Measurements from ENCODE around the gene LRRC55. TPM values are rescaled to one million over a fixed set of nuclear protein-coding genes. Genes with fewer than 3 reads are reported as not detected.
"Not testable (repeated sequence)": the region's sequence is repeated elsewhere in the genome, so short reads cannot be mapped to it uniquely, and the experiment has no call there.

The LRRC55 gene
- total and polyA plus RNA-seq, 2 donors, result 0.11 to 0.53 TPM

DNA sequence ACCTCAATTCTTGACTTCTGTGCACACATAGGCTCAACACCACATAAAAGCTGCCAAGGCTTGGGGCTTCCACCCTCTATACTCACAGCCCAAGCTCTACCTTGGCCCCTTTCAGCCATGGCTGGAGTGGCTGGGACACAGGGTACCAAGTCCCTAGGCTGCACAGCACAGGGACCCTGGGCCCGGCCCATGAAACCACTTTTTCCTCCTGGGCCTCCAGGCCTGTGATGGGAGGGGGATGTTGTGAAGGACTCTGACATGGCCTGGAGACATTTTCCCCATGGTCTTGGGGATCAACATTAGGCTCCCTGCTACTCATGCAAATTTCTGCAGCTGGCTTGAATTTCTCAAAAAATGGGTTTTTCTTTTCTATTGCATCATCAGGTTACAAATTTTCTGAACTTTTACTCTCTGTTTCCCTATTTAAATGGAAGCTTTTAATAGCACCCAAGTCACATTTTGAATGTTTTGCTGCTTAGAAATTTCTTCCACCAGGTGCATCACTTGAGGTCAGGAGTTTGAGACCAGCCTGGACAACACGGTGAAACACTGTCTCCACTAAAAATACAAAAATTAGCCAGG, 11.9 kb upstream of the LRRC55 start:
- not testable (repeated sequence) for DNase-seq (ENCODE audit: extremely low spot score); H3K4me1 ChIP-seq (ENCODE audit: insufficient read depth); H3K27ac ChIP-seq (ENCODE audit: low read depth); H3K36me3 ChIP-seq (ENCODE audit: insufficient read depth); H3K4me3 ChIP-seq (ENCODE audit: low read depth, low read length)
- 93% methylated on average over 2 of the region's 2 CpGs for WGBS

DNA sequence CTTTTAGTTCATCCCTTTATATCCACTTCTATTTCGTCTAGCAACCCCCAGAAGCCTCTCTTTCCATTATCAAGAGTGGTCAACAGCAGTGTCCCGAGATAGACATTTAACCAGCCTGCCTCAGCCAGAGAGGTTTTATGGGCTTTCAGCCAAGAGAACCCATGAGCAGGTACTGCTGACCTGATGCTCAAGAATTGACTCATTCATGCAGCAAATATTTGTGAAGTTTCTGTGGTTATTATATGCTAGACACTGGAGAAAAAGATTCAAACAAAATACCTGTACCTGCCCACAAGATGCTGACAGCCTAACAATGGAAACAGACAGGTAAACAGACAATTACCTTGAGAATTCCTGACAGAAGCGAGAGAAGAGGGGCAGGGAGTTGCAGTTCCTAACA, 9.7 kb upstream of the LRRC55 start:
- WGBS, result 70% methylated on average over 3 of the region's 3 CpGs
- Histone ChIP-seq H3K27ac (ENCODE audit: low read depth) (no peak overlapping the region), H3K4me3 (ENCODE audit: low read depth, low read length) (no peak overlapping the region), H3K4me1 (ENCODE audit: insufficient read depth) (no peaks in the 10 kb centered on the region), H3K36me3 (ENCODE audit: insufficient read depth) (no peaks in the 10 kb centered on the region)
- no peak for DNase-seq (ENCODE audit: extremely low spot score)

DNA sequence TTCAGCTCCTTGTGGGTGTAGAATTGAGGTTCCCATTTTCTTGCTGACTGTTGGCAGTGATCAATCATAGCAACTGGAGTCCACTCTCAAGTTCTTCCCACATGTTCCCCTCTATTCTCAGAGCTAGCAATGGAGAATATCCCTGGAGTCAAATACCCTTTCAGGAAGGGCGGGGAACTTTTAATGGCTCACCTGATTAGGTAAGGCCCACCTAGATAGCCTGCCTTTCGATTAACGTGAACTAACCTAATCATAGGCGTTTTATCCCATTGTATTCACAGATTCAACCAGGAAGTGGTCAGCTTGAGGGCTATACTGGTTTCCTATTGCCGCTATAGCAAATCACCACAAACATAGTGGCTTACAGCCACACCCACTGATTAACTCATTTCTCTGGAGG, 7.1 kb upstream of the LRRC55 start:
- no peak for DNase-seq (ENCODE audit: extremely low spot score)
- no peak overlapping the region for H3K4me3 ChIP-seq (ENCODE audit: low read depth, low read length)
- no peaks in the 10 kb centered on the region for H3K36me3 ChIP-seq (ENCODE audit: insufficient read depth)
- H3K4me1 ChIP-seq (ENCODE audit: insufficient read depth), result no peaks in the 10 kb centered on the region
- no peak overlapping the region for H3K27ac ChIP-seq (ENCODE audit: low read depth)
- 89% methylated on average over 5 of the region's 5 CpGs for WGBS

DNA sequence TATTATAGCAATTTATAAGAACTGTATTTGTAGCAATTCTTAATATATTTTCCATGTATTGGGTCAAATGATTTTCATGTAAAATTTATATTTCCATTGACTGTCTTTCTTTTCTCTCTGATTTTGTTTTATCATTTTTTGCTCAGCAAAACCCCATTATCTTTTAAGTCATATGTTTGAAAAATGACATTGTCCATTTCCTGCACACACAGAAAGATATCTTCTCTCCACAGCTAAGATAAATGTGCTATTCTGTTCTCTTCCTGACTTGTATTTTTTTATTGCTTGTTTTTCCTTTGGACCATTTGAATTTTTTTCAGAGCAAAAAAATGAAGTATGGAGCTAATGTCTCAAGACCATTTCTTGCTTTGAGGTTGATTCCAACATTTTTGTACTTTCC, 6.3 kb upstream of the LRRC55 start:
- H3K4me1 ChIP-seq (ENCODE audit: insufficient read depth), result no peaks in the 10 kb centered on the region
- H3K36me3 ChIP-seq (ENCODE audit: insufficient read depth), result no peaks in the 10 kb centered on the region
- H3K4me3 ChIP-seq (ENCODE audit: low read depth, low read length), result no peak overlapping the region
- DNase-seq (ENCODE audit: extremely low spot score), result no peak
- no peak overlapping the region for H3K27ac ChIP-seq (ENCODE audit: low read depth)

DNA sequence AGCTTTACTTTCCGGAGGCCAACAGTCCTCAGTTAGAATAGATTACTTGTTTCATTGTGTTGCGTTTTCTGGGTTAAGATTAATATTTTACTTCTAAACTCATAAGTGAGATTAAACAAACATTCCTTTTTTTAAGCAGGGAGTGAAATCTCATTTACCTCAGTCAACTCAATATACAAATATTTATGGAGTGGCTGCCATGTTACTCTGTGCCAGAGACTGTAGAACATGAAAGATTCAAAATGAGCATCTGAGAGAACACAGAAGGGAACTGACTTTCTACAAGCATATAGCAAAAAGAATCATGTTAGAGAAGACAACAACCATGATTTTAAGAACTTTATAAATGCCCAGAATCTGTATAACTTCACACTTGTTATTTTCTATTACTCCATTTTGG, 3.4 kb upstream of the LRRC55 start:
- Histone ChIP-seq H3K27ac (ENCODE audit: low read depth) (no peak overlapping the region), H3K36me3 (ENCODE audit: insufficient read depth) (no peaks in the 10 kb centered on the region), H3K4me3 (ENCODE audit: low read depth, low read length) (no peak overlapping the region), H3K4me1 (ENCODE audit: insufficient read depth) (no peaks in the 10 kb centered on the region)
- DNase-seq (ENCODE audit: extremely low spot score), result no peak
- WGBS, result 47% methylated on average over 2 of the region's 2 CpGs

DNA sequence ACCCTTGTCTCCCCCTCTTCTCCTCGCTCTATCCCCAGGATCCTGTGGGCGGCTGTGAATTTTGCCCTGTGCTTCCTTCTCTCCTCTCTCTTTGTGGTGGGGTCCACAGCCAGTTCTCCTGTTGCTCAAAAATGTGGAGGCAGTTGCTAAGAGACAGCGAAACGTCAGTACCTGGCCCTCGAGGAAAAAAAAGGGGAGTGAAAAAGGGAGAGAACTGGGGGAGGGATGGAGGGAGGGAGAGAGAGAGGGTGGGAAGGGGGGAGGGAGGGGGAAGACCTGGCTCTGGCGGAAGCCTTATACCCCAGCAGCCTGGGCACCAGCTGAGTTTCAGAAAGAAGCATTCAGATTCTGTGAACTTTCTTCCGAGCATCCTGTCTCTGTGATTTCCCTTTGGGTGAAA, 2.1 kb upstream of the LRRC55 start:
- no peak overlapping the region for H3K27ac ChIP-seq (ENCODE audit: low read depth)
- no peak overlapping the region for H3K4me3 ChIP-seq (ENCODE audit: low read depth, low read length)
- no peak for DNase-seq (ENCODE audit: extremely low spot score)
- H3K4me1 ChIP-seq (ENCODE audit: insufficient read depth), result no peaks in the 10 kb centered on the region
- 57% methylated on average over 7 of the region's 7 CpGs for WGBS
- H3K36me3 ChIP-seq (ENCODE audit: insufficient read depth), result no peaks in the 10 kb centered on the region

DNA sequence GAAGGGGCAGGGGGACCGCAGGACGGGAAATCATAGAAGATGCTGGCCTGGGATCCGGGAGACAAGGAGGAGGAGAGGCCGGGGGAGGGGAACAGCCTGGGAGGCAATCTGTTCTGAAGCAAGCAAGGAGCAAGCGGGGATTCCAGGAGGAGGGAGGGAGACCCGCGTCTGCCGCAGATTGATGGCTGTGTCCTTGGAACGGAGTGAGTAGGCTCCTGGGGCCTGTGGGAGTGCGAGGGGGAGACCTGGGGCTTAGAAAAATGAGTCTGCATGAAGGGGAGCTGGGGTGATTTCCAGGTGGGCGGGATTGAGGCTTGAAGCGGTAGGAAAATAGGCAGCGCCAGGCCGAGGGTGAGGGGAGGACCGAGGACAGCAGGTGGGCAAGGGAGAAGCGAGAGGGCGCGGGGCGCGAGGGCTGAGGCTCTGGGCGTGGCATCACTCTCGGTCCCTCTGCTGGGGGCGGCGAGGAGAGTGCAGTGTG, 1.6 kb upstream of the LRRC55 start:
- WGBS, result 10% methylated on average over 24 of the region's 24 CpGs
- Histone ChIP-seq H3K27ac (ENCODE audit: low read depth) (no peak overlapping the region), H3K4me1 (ENCODE audit: insufficient read depth) (no peaks in the 10 kb centered on the region), H3K4me3 (ENCODE audit: low read depth, low read length) (no peak overlapping the region), H3K36me3 (ENCODE audit: insufficient read depth) (no peaks in the 10 kb centered on the region)
- DNase-seq (ENCODE audit: extremely low spot score), result no peak

DNA sequence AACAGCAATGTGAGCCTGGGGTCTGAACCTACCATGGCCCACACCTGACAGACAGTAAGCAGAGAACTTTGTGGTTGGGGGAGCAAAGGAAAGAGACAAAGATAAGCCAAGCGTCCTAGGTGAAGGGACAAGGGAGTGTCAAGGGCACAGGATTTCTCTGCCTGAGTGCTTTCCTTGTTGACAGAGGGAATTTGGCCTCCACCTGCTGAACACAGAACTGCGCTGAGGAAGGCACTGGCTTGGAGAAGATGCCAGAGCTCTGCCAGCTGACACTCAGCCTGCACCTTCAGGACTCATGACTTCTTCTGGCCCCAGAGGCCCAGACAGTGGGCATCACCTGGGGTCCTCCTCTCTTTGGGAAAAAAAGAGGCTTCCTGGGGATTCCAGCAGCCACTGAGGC, 789 bp upstream of the LRRC55 start:
- Histone ChIP-seq H3K4me1 (ENCODE audit: insufficient read depth) (no peaks in the 10 kb centered on the region), H3K27ac (ENCODE audit: low read depth) (no peak overlapping the region), H3K36me3 (ENCODE audit: insufficient read depth) (no peaks in the 10 kb centered on the region), H3K4me3 (ENCODE audit: low read depth, low read length) (no peak overlapping the region)
- WGBS, result 76% methylated on average over 2 of the region's 2 CpGs
- no peak for DNase-seq (ENCODE audit: extremely low spot score)

DNA sequence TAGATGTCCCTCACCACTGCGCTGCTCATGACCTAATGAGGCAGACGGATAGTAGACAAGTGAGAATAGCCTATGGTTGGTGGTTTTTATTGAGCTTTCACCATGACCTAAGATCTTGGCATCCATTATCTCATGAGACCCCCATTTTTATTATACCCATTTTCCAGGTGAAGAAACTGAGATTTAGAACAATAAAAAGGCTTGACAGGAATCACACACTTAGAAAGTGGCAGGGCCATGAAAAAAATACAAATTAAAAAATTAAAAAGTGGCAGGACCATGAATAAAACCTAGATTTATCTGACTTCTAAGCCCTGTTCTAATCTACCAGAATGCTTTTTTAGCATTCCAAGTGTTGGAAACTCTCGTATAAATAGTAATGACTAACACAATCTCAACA, 1.1 kb downstream of the LRRC55 start:
- no peak for DNase-seq (ENCODE audit: extremely low spot score)
- no peaks in the 10 kb centered on the region for H3K36me3 ChIP-seq (ENCODE audit: insufficient read depth)
- no peak overlapping the region for H3K27ac ChIP-seq (ENCODE audit: low read depth)
- 85% methylated on average over 3 of the region's 3 CpGs for WGBS
- no peak overlapping the region for H3K4me3 ChIP-seq (ENCODE audit: low read depth, low read length)
- H3K4me1 ChIP-seq (ENCODE audit: insufficient read depth), result no peaks in the 10 kb centered on the region

DNA sequence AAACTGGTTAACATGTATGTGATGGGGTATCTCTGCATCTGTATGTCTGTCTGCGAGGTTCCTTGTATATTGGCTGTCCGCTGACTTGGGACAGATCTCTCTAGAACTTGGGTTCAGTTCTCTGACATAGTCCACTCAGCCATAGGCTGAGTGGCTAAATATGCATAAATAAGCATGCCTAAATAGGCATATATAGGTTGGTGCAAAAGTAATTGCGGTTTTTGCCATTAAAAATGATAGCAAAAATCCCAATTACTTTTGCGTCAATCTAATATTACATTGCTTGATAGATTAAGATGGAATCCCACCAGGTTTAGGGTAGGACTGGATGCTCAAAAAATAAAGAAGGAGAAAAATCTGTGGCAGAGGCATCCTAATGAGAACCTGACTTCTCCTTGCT, 8.8 kb downstream of the LRRC55 start:
- H3K4me3 ChIP-seq (ENCODE audit: low read depth, low read length), result no peak overlapping the region
- 98% methylated on average over 4 of the region's 4 CpGs for WGBS
- no peaks in the 10 kb centered on the region for H3K4me1 ChIP-seq (ENCODE audit: insufficient read depth)
- H3K27ac ChIP-seq (ENCODE audit: low read depth), result no peak overlapping the region
- no peaks in the 10 kb centered on the region for H3K36me3 ChIP-seq (ENCODE audit: insufficient read depth)
- DNase-seq (ENCODE audit: extremely low spot score), result no peak

DNA sequence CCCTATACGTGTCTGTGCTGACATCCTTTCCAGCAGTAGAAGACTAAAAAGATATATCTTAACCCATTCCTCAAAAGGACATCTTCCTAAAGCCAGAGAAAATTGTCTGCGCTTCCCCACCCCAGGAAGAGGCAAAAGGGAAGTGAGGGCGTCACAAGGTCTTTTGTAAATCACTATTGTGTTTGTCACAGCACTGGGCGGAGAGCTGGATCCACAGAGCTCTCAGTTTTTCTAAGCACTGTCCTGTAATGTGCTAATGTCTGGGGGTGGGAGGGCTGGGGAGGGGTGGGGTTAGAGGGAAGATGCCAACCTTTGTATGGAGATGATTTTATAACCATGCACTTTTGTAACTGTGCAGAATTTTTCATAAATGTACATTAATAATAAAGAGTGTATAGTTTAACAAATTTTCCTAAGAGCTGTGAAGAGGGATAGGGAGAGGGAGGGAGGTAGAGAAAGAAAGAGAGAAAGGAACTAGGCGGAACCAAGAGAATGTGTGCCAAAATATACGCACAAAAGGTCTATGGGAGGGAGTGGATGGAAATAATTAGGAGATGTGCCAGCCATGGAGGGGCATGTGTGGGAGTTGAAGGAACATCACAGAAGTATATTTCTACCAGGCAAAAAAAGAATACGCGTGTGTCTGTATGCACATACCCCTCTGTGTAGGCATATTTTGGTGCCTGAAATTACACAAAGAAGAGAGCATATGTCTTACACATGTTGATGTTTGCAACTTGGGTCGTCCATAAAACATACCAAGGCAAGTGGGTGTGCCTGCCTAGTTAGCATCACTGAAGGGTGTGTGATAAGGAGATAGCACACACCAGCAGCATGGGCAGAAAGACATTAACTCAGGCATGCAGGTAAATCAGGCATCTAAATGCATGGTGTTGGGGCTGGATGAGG, 9.8 kb downstream of the LRRC55 start:
- H3K4me1 ChIP-seq (ENCODE audit: insufficient read depth), result no peaks in the 10 kb centered on the region
- H3K36me3 ChIP-seq (ENCODE audit: insufficient read depth), result no peaks in the 10 kb centered on the region
- no peak for DNase-seq (ENCODE audit: extremely low spot score)
- no peak overlapping the region for H3K4me3 ChIP-seq (ENCODE audit: low read depth, low read length)
- WGBS, result 74% methylated on average over 9 of the region's 9 CpGs
- no peak overlapping the region for H3K27ac ChIP-seq (ENCODE audit: low read depth)

DNA sequence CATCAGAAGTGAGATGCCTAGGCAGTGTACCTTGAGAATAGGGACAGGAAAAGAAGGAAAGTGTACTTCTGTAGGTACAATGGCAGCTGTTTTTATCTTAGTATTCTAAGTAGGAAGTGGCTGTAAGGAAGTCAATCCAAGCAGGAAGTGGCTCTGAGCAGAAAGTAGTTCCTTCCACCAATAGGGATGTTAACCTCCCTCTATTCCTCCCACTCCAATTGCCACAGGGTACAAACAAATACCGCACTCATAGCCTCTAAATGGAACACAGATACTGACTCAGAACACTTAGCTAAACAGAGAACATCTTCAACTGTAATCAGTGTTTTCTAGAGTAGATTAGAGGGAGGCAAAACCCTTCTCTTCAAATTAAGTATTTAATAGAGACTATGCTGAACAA, 10.6 kb downstream of the LRRC55 start:
- H3K36me3 ChIP-seq (ENCODE audit: insufficient read depth), result no peaks in the 10 kb centered on the region
- no peaks in the 10 kb centered on the region for H3K4me1 ChIP-seq (ENCODE audit: insufficient read depth)
- H3K4me3 ChIP-seq (ENCODE audit: low read depth, low read length), result no peak overlapping the region
- 73% methylated on average over 1 of the region's 1 CpG for WGBS
- no peak overlapping the region for H3K27ac ChIP-seq (ENCODE audit: low read depth)
- DNase-seq (ENCODE audit: extremely low spot score), result no peak

DNA sequence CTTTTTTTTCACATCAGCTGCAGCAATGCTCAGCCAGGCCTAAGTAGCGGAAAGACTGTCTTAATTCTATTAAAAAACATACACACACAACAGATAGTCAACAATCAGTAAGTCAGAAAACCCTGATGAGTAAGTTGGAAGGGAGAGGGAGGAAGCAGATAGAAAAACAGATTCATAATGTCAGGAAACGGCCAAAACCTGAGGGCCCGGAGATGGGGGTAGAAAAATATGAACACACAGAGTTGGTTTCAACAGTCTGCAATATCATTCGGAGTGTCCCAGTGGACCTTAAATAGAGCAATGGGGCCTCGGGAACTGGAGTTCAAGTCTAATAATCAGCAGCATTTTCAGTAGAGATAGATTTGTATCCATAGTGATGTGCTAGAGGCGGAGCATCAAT, 14.8 kb downstream of the LRRC55 start:
- Histone ChIP-seq H3K4me1 (ENCODE audit: insufficient read depth) (no peaks in the 10 kb centered on the region), H3K4me3 (ENCODE audit: low read depth, low read length) (no peak overlapping the region), H3K27ac (ENCODE audit: low read depth) (no peak overlapping the region), H3K36me3 (ENCODE audit: insufficient read depth) (no peaks in the 10 kb centered on the region)
- DNase-seq (ENCODE audit: extremely low spot score), result no peak
- 75% methylated on average over 6 of the region's 6 CpGs for WGBS

DNA sequence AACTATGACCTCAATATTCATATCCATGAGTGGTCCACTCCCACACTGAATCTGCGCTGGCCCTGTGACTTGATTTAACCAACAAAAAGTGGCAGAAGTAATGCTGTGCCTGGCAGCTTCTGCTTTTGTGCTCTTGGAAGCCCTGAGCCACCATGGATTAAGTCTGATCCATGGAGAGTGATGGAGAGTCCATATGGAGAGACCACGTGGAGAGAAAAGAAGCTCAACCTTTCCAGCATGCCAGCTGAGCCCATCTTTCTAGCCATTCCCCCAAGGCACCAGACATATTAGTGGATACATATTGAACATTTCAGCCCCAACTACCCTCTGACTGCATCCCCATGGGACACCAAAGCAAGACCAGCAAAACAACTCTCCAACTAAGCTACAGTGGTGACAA, 16.0 kb downstream of the LRRC55 start:
- DNase-seq (ENCODE audit: extremely low spot score), result no peak
- no peaks in the 10 kb centered on the region for H3K4me1 ChIP-seq (ENCODE audit: insufficient read depth)
- no peak overlapping the region for H3K27ac ChIP-seq (ENCODE audit: low read depth)
- H3K4me3 ChIP-seq (ENCODE audit: low read depth, low read length), result no peak overlapping the region
- 85% methylated on average over 2 of the region's 2 CpGs for WGBS
- H3K36me3 ChIP-seq (ENCODE audit: insufficient read depth), result no peaks in the 10 kb centered on the region

Measured in urinary bladder (tissue), 4 donors.